GM12878 (cell line): ENCODE measurements around the gene VIPR1. TPM values are rescaled to one million over a fixed set of nuclear protein-coding genes. Genes with fewer than 3 reads are reported as not detected.

Experiments
- ATAC-seq: fragments of 200-7000 bp; cut with Tn5 transposase; 3 replicates; pipeline ENCODE4 v1.9.1; 2020; ENCODE audit warnings: mild to moderate bottlenecking, moderate library complexity
- BruUV-seq: library from RNA; stranded (reverse); fragments of 400-500 nt; replicated peaks from 2 replicates; lab custom pipeline; 2021; lab: Mats Ljungman, UMichigan
- CTCF ChIA-PET: fragments of 300-600 bp; sonication (Branson Sonifier 250); formaldehyde crosslinking; extraction: SDS; loops from one replicate; lab custom pipeline; 2021; ENCODE audit warnings: inconsistent platforms; lab: Yijun Ruan, JAX
- POLR2A ChIA-PET: fragments of 350-600 bp; formaldehyde crosslinking; extraction: SDS; loops from one replicate; lab custom pipeline; 2021; ENCODE audit warnings: inconsistent platforms; lab: Charles Lee
- RAD21 ChIA-PET: fragments of 300-600 bp; sonication (Branson Sonifier 250); formaldehyde crosslinking; loops from one replicate; lab custom pipeline; 2023; ENCODE audit warnings: antibody characterized with exemption; ENCODE audit not compliant: unreplicated experiment; lab: Charles Lee
- SMC1A ChIA-PET: fragments of 300-600 bp; sonication (Branson Sonifier 250); formaldehyde crosslinking; loops from one replicate; lab custom pipeline; 2023; ENCODE audit not compliant: unreplicated experiment, uncharacterized antibody; lab: Charles Lee
- DNase-seq: peaks from one replicate; pipeline ENCODE4 v3.0.0-alpha.2; 2011; ENCODE audit warnings: low read depth, low spot score
- FAIRE-seq: peaks from 3 replicates; lab custom pipeline; 2011; peaks lifted over from hg19 to GRCh38; lab: Jason Lieb, UNC
- H2AFZ ChIP-seq: 2 replicates; pipeline ENCODE4 v1.6.0; 2011; ENCODE audit warnings: low read depth, low read length, control low read depth; ENCODE audit not compliant: control insufficient read depth
- H3K27ac ChIP-seq: 2 replicates; pipeline ENCODE4 v1.5.1; 2011; ENCODE audit warnings: control low read depth; ENCODE audit not compliant: control insufficient read depth, insufficient read depth
- H3K27me3 ChIP-seq, 2 experiments: replicated peaks in 1 of 2; 2 replicates each; pipeline versions ENCODE4 v1.6.0 to v1.6.1; 2011; ENCODE audit warnings: low read length in 1 of 2; ENCODE audit not compliant: control insufficient read depth in 2 of 2, insufficient read depth in 2 of 2
- H3K36me3 ChIP-seq, 2 experiments: 2 replicates each; pipeline ENCODE4 v1.5.1; 2011; ENCODE audit warnings: low read length in 1 of 2; ENCODE audit not compliant: control insufficient read depth in 2 of 2, insufficient read depth in 2 of 2
- H3K4me1 ChIP-seq: 2 replicates; pipeline ENCODE4 v1.6.1; 2011; ENCODE audit warnings: mild to moderate bottlenecking, low read length, moderate library complexity, mixed read lengths; ENCODE audit not compliant: control insufficient read depth, insufficient read depth
- H3K4me2 ChIP-seq: 2 replicates; pipeline ENCODE4 v1.6.0; 2011; ENCODE audit warnings: control low read depth; ENCODE audit not compliant: control insufficient read depth, insufficient read depth
- H3K4me3 ChIP-seq: fragments of 200-600 bp; sonication (generic); 2 replicates; pipeline ENCODE4 v1.5.1; 2016
- H3K79me2 ChIP-seq: 2 replicates; pipeline ENCODE4 v1.6.0; 2011; ENCODE audit warnings: low read length; ENCODE audit not compliant: control insufficient read depth, insufficient read depth
- H3K9ac ChIP-seq: 2 replicates; pipeline ENCODE4 v1.8.0; 2011; ENCODE audit warnings: low read length, control low read depth, mixed read lengths; ENCODE audit not compliant: control insufficient read depth, insufficient read depth
- H3K9me3 ChIP-seq: replicated peaks from 3 replicates; pipeline ENCODE4 v1.5.1; 2011; ENCODE audit warnings: mild to moderate bottlenecking, low read length; ENCODE audit not compliant: control insufficient read depth, insufficient read depth
- H4K20me1 ChIP-seq: 2 replicates; pipeline ENCODE4 v1.6.0; 2011; ENCODE audit not compliant: control insufficient read depth, insufficient read depth
- ASH2L ChIP-seq: fragments of 300-600, 200-600 bp; sonication (generic); IDR thresholded peaks from 2 replicates; pipeline ENCODE4 v1.6.1; 2017; ENCODE audit warnings: low read depth, mild to moderate bottlenecking, borderline replicate concordance
- CUX1 ChIP-seq: IDR thresholded peaks from 2 replicates; pipeline ENCODE4 v1.6.1; 2012; ENCODE audit warnings: improper control_type of control experiment, low read depth, low read length; ENCODE audit not compliant: insufficient replicate concordance
- GABPA ChIP-seq: IDR thresholded peaks from 2 replicates; pipeline ENCODE4 v1.6.1; 2014; ENCODE audit warnings: antibody characterized with exemption, low read depth, mild to moderate bottlenecking, inconsistent platforms
- IRF5 ChIP-seq: fragments of 450-650 bp; IDR thresholded peaks from 2 replicates; pipeline ENCODE4 v1.6.1; 2017; ENCODE audit warnings: borderline replicate concordance
- LARP7 ChIP-seq: fragments of 450-650 bp; IDR thresholded peaks from 2 replicates; pipeline ENCODE4 v1.6.1; 2017; ENCODE audit warnings: mild to moderate bottlenecking
- MXI1 ChIP-seq: fragments of 150-350 bp; IDR thresholded peaks from 2 replicates; pipeline ENCODE4 v1.6.1; 2011; ENCODE audit warnings: low read depth, mild to moderate bottlenecking, inconsistent platforms, low read length, improper control_type of control experiment
- POLR2AphosphoS2 ChIP-seq: IDR thresholded peaks from 2 replicates; pipeline ENCODE4 v1.6.1; 2011; ENCODE audit warnings: low read depth, mild to moderate bottlenecking, low read length, improper control_type of control experiment, moderate library complexity
- RFX5 ChIP-seq: IDR thresholded peaks from 2 replicates; pipeline ENCODE4 v1.6.1; 2011; ENCODE audit warnings: low read depth, low read length, improper control_type of control experiment
- TCF12 ChIP-seq: IDR thresholded peaks from 2 replicates; pipeline ENCODE4 v1.6.1; 2011; ENCODE audit warnings: low read depth, mild to moderate bottlenecking, low read length
- TCF7 ChIP-seq: IDR thresholded peaks from 2 replicates; pipeline ENCODE4 v1.6.1; 2014; ENCODE audit warnings: antibody characterized with exemption, borderline replicate concordance
- WRNIP1 ChIP-seq: IDR thresholded peaks from 2 replicates; pipeline ENCODE4 v1.6.1; 2011; ENCODE audit warnings: low read depth, low read length, improper control_type of control experiment, borderline replicate concordance
- ZNF592 ChIP-seq: fragments of 450-650 bp; IDR thresholded peaks from 2 replicates; pipeline ENCODE4 v1.6.1; 2017; ENCODE audit warnings: mild to moderate bottlenecking, moderate library complexity
- WGBS: methylation state at CpG from one replicate; pipeline ENCODE4 v1.1.6; 2016; ENCODE audit warnings: low lambda C conversion rate; ENCODE audit not compliant: insufficient replicate concordance, insufficient coverage; ENCODE audit errors: missing lambda C conversion rate; 5-methylcytosine and 5-hydroxymethylcytosine counted together
- in situ Hi-C: fragments of 300-500 bp; cut with MboI; formaldehyde crosslinking; loops from 9 replicates; pipeline ENCODE4 v1.14.3; 2018; ENCODE audit warnings: mixed read lengths
- intact Hi-C: fragments of 100-400 bp; cut with micrococcal nuclease; formaldehyde crosslinking; loops from one replicate; pipeline ENCODE4 v1.14.2; 2022; ENCODE audit not compliant: unreplicated experiment
- polyA plus RNA-seq, 11 experiments: library from polyadenylated mRNA; depleted of rRNA in 4 of 11; unstranded in 6 of 11; stranded (reverse) in 5 of 11; fragments of >200 nt; fragmentation: Nextera tagmentation in 4 of 11; fragmentation: Illumina TruSeq in 1 of 11; extraction: Ambion mirVana in 4 of 11; extraction: Trizol in 1 of 11; gene quantifications; 1 replicate in 1 of 11; 2 replicates in 10 of 11; pipeline versions ENCODE4 v1.2.1 to v1.2.3, GENCODE V29; 2011 to 2016; ENCODE audit warnings: inconsistent platforms in 2 of 11, missing spikeins in 2 of 11, low read depth in 1 of 11
- total RNA-seq, 4 experiments: library from RNA; depleted of rRNA in 3 of 4; stranded (reverse); fragments of >200 nt in 3 of 4; fragmentation: Illumina TruSeq in 1 of 4; extraction: Trizol in 1 of 4; gene quantifications; 2 replicates each; pipeline versions ENCODE4 v1.2.1 to v1.2.3, GENCODE V29; 2013 to 2021

The VIPR1 gene
- total and polyA plus RNA-seq, 10 of the 15 experiments (the other 5 are each of a cell fraction or from before 2014, with no cell fraction given) = 0.03 to 0.28 (median 0.12) TPM; not detected in 6

GRCh38 chr3:42581400-42581708 lies 78.9 kb downstream of the VIPR1 start:
- no peak for DNase-seq
- in situ Hi-C loops = no loop called here
- Histone ChIP-seq H3K36me3 (no peaks in the 10 kb centered on the region; a peak in 1 of 4 replicates), H3K27me3 (no peaks in the 10 kb centered on the region), H3K4me1 (peaks cover 7% of the 10 kb centered on the region), H3K4me3 (peak overlapping the region; percentile 94), H3K9ac (peak overlapping the region; percentile 97), H4K20me1 (no peaks in the 10 kb centered on the region), H3K27ac (peak overlapping the region; percentile 75), H2AFZ (peak overlapping the region; percentile 96), H3K9me3 (no peaks in the 10 kb centered on the region; the same call in 1 of the 3 replicates), H3K4me2 (peak overlapping the region; percentile 73; the same call in 1 of the 2 replicates), H3K79me2 (peaks cover 26% of the 10 kb centered on the region)
- RAD21 ChIA-PET = interaction anchor here (1.1 to 3.1 kb wide), 6 partner anchors 9 to 163 kb away, joined by 3 to 16 read pairs (median 9); partner anchors contain the start of genes NKTR and SS18L2
- 2% methylated on average over 10 of the region's 11 CpGs for WGBS
- CTCF ChIA-PET = interaction anchor here (0.8 to 4.2 kb wide), 15 partner anchors 9 to 308 kb away, joined by 3 to 38 read pairs (median 3); partner anchors contain the start of genes NKTR and SS18L2
- ATAC-seq = no peak
- no peak for FAIRE-seq
- POLR2A ChIA-PET = interaction anchor here (1.8 to 3.9 kb wide), 4 partner anchors 10 to 21 kb away, joined by 4 to 33 read pairs (median 18); partner anchors contain the start of genes NKTR and SS18L2
- SMC1A ChIA-PET = interaction anchor here (1.0 to 3.4 kb wide), 10 partner anchors 9 to 308 kb away, joined by 3 to 34 read pairs (median 8); partner anchors contain the start of genes NKTR and SS18L2
- intact Hi-C loops = no loop called here
- BruUV-seq = no TSS peak
- no peak for TF ChIP-seq ASH2L
- TF ChIP-seq IRF5 = no peak
- TF ChIP-seq WRNIP1 = no peak
- no peak for TF ChIP-seq TCF12
- TF ChIP-seq RFX5 = no peak
- TF ChIP-seq ZNF592 = no peak
- no peak for TF ChIP-seq MXI1
- TF ChIP-seq GABPA = no peak
- no peak for TF ChIP-seq POLR2AphosphoS2
- no peak for TF ChIP-seq LARP7
- no peak for TF ChIP-seq TCF7
- no peak for TF ChIP-seq CUX1
